ENCODE results near the gene QTRT2. TPM values are rescaled to one million over a fixed set of nuclear protein-coding genes. Genes with fewer than 3 reads are reported as not detected.

Gene QTRT2
- total and polyA plus RNA-seq, 2 of the 8 experiments (the other 6 are each of a cell fraction or from before 2014, with no cell fraction given): 13.3 to 54.5 TPM

DNA sequence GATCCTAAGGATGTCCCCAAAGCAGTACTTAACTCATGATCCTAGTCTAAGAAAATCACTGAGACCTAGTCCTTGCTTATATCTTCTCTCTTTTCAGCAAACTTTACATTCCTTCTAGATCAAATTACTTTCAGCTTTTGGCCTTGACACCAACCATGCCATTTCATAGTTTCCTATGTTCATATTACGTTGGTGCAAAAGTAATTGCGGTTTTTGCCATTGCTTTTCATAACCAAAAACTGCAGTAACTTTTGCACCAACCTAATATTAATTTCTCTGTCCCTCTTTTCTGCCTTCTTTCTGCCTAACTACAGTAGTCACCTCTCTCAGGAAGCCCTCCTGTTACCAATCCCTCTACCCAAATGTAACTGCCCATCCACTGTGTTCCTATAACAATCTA is 37.1 kb upstream of the QTRT2 start (continued):
- TF ChIP-seq BCL11A (IDR thresholded peaks at IDR 0.05; ENCODE audit: low read depth in 2 of 2, low read length in 2 of 2): no peak

Data from H1 (cell line).